ENCODE measurements around the gene ARGLU1. TPM values are rescaled to one million over a fixed set of nuclear protein-coding genes. Genes with fewer than 3 reads are reported as not detected.

ARGLU1 gene
- polyA plus RNA-seq, 3 donors = 22.4 to 168 (median 27.2) TPM

DNA sequence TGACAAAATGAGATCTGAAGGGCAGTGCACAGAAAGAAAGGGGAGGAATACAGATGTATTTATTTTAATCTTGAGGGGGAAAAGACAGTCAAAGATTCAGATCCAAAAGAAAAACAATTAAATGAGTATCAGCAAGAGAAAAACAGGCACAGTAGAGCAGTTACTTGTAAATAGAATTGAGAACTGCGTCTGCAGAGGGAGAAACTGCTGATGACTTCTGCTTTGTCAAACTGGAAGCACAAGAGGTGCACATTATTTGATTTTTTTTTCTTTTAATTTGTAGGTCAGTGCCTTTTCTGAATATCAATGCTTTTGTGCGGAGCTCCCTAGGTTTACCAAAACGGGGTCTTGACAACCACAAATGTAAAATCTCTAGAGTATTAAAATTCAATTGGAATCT, 69.8 kb downstream of the ARGLU1 start:
- no peak for DNase-seq
- peaks cover 44 to 45% of the 10 kb centered on the region in 2 donors for H3K27me3 ChIP-seq (ENCODE audit: control insufficient read depth in 2 of 2, insufficient read depth in 2 of 2, low read length in 2 of 2)
- H2AFZ ChIP-seq (ENCODE audit: insufficient read depth, low read depth, low read length, poor library complexity, severe bottlenecking) = no peak overlapping the region
- Mint-ChIP-seq H3K27me3 (ENCODE audit: low read depth in 3 of 3) (peaks cover 44 to 55% (median 50%) of the 10 kb centered on the region in 3 donors), H3K36me3 (no peaks in the 10 kb centered on the region), H3K27ac (no peak overlapping the region), H3K4me3 (no peak overlapping the region), H3K4me1 (peaks cover 14% of the 10 kb centered on the region), H3K9me3 (peaks cover 0 to 2% (median 0%) of the 10 kb centered on the region in 7 donors)
- peaks cover 0 to 4% of the 10 kb centered on the region in 2 donors for H3K9me3 ChIP-seq (replicated peaks in 1 of 2; ENCODE audit: control insufficient read depth in 1 of 2, insufficient read depth in 1 of 2, low read length in 2 of 2)
- H3K4me2 ChIP-seq (replicated peaks; ENCODE audit: extremely low read depth, low read length, poor library complexity, severe bottlenecking) = no peak overlapping the region
- H3K4me1 ChIP-seq (ENCODE audit: control insufficient read depth in 1 of 2, insufficient read depth in 2 of 2, low read length in 2 of 2) = peaks cover 8% of the 10 kb centered on the region in 2 donors
- intact Hi-C loops (cut with micrococcal nuclease) = no loop called here
- no peak overlapping the region for H3K9ac ChIP-seq (ENCODE audit: insufficient read depth, low read length, poor library complexity, severe bottlenecking)
- H4K20me1 ChIP-seq (ENCODE audit: insufficient read depth, low read length) = no peaks in the 10 kb centered on the region
- TF ChIP-seq, protein P1, sequence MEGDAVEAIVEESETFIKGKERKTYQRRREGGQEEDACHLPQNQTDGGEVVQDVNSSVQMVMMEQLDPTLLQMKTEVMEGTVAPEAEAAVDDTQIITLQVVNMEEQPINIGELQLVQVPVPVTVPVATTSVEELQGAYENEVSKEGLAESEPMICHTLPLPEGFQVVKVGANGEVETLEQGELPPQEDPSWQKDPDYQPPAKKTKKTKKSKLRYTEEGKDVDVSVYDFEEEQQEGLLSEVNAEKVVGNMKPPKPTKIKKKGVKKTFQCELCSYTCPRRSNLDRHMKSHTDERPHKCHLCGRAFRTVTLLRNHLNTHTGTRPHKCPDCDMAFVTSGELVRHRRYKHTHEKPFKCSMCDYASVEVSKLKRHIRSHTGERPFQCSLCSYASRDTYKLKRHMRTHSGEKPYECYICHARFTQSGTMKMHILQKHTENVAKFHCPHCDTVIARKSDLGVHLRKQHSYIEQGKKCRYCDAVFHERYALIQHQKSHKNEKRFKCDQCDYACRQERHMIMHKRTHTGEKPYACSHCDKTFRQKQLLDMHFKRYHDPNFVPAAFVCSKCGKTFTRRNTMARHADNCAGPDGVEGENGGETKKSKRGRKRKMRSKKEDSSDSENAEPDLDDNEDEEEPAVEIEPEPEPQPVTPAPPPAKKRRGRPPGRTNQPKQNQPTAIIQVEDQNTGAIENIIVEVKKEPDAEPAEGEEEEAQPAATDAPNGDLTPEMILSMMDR (IDR thresholded peaks at IDR 0.05) = no peak
- H3K36me3 ChIP-seq (replicated peaks in 1 of 2; ENCODE audit: control insufficient read depth in 1 of 2, insufficient read depth in 2 of 2, low read length in 2 of 2) = no peaks in the 10 kb centered on the region
- H3K27ac ChIP-seq (ENCODE audit: low read depth in 1 of 2, low read length in 2 of 2) = no peak overlapping the region
- no peaks in the 10 kb centered on the region for H3K79me2 ChIP-seq (ENCODE audit: insufficient read depth, low read length)
- H3K4me3 ChIP-seq (replicated peaks in 1 of 3; ENCODE audit: low read depth in 2 of 3, low read length in 3 of 3) = no peak overlapping the region
- 0% methylated on average over 1 of the region's 3 CpGs for WGBS (ENCODE audit: insufficient coverage)

DNA sequence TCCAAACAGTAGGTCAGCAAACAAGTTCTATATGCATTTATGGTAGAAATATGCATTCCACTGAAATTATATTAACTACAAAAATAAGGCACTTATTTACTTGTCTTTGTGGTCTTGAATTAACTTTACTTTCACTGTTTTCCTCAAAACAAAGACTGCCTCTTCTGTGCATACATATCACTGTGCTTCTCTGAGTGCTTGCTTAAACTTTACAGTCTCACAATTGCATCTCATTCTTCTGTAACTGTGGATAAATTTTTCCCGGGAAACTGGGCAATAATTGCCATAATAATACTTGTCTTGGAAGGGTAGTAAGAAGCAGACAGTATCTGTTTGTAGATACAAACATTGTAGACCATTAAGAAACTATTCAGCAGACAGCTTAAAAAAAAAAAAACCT, 70.9 kb downstream of the ARGLU1 start:
- H3K4me3 Mint-ChIP-seq = no peak overlapping the region
- no peak for DNase-seq
- intact Hi-C loops (cut with micrococcal nuclease) = no loop called here
- Histone ChIP-seq H3K27ac (ENCODE audit: low read depth in 1 of 2, low read length in 2 of 2) (no peak overlapping the region), H3K4me2 (replicated peaks; ENCODE audit: extremely low read depth, low read length, poor library complexity, severe bottlenecking) (no peak overlapping the region), H3K9ac (ENCODE audit: insufficient read depth, low read length, poor library complexity, severe bottlenecking) (no peak overlapping the region), H3K79me2 (ENCODE audit: insufficient read depth, low read length) (no peaks in the 10 kb centered on the region), H2AFZ (ENCODE audit: insufficient read depth, low read depth, low read length, poor library complexity, severe bottlenecking) (no peak overlapping the region), H3K36me3 (replicated peaks in 1 of 2; ENCODE audit: control insufficient read depth in 1 of 2, insufficient read depth in 2 of 2, low read length in 2 of 2) (no peaks in the 10 kb centered on the region), H3K4me1 (ENCODE audit: control insufficient read depth in 1 of 2, insufficient read depth in 2 of 2, low read length in 2 of 2) (peaks cover 10 to 11% of the 10 kb centered on the region in 2 donors), H3K4me3 (replicated peaks in 1 of 3; ENCODE audit: low read depth in 2 of 3, low read length in 3 of 3) (no peak overlapping the region), H3K27me3 (ENCODE audit: control insufficient read depth in 2 of 2, insufficient read depth in 2 of 2, low read length in 2 of 2) (peaks cover 46 to 50% of the 10 kb centered on the region in 2 donors), H3K9me3 (replicated peaks in 1 of 2; ENCODE audit: control insufficient read depth in 1 of 2, insufficient read depth in 1 of 2, low read length in 2 of 2) (peaks cover 0 to 4% of the 10 kb centered on the region in 2 donors), H4K20me1 (ENCODE audit: insufficient read depth, low read length) (no peaks in the 10 kb centered on the region)
- peaks cover 0 to 2% (median 0%) of the 10 kb centered on the region in 7 donors for H3K9me3 Mint-ChIP-seq
- peaks cover 16% of the 10 kb centered on the region for H3K4me1 Mint-ChIP-seq
- no peaks in the 10 kb centered on the region for H3K36me3 Mint-ChIP-seq
- WGBS (ENCODE audit: insufficient coverage) = no CpG with 5 or more reads among the region's 1 CpG
- H3K27me3 Mint-ChIP-seq (ENCODE audit: low read depth in 3 of 3) = peaks cover 48 to 65% (median 59%) of the 10 kb centered on the region in 3 donors
- H3K27ac Mint-ChIP-seq = no peak overlapping the region
- TF ChIP-seq, protein P1 (IDR thresholded peaks at IDR 0.05) = no peak

Data from CD14-positive monocyte (primary cell).